Stimulated activated effector memory CD8-positive, alpha-beta T cell treated with anti-CD3 and anti-CD28 coated beads, Interleukin-12 subunit alpha, Interleukin-12 subunit beta, amount 100 ng/mL, for 72 hours (primary cell): ENCODE measurements around the gene WWC1.

Source experiments
- ATAC-seq: fragments of 150-1000 bp; cut with Tn5 transposase; 2 replicates; pipeline ENCODE4 v1.10.0; 2021
- DNase-seq, 2 donors: peaks; one replicate each; pipeline ENCODE4 v3.0.0; 2021 to 2022; ENCODE audit warnings: low spot score in 2 of 2
- H3K27ac Mint-ChIP-seq: one replicate; pipeline ENCODE4 v1.8.0; 2022; ENCODE audit warnings: mild to moderate bottlenecking, mixed read lengths
- H3K36me3 Mint-ChIP-seq: one replicate; pipeline ENCODE4 v1.8.0; 2022; ENCODE audit warnings: mild to moderate bottlenecking, mixed read lengths
- H3K4me1 Mint-ChIP-seq: one replicate; pipeline ENCODE4 v1.8.0; 2022; ENCODE audit warnings: mixed read lengths
- H3K4me3 Mint-ChIP-seq: one replicate; pipeline ENCODE4 v1.8.0; 2022; ENCODE audit warnings: mild to moderate bottlenecking, mixed read lengths
- H3K9me3 Mint-ChIP-seq: one replicate; pipeline ENCODE4 v1.8.0; 2022; ENCODE audit warnings: mixed read lengths

WWC1 gene

DNA sequence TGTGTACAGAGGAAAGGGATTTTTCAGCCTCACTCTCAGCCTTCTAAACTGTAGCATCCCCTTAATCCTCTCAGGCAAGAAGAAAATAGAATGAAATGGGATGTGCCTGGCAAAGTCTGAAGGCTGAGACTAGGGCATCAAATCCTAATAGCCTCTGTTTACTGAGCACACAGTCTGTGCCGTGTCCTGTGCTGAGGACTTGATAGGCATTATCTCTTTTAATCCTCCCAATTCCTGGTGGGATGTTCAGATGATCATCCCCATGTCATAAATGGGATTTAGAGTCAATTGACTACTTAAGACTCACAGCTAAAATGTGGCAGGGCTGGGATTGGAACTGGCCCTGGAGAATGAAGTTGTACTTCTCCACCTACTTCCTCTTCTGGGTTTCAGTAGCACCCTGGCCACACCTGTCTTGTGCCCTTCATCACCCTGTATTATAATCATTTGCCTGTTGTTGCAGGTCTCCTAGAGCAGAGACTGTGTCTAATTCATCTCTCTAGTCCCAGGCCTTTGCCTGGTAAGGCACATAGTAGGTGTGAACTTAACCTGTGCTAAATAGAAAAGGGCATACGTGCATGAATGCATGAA is 81.0 kb downstream of the WWC1 start:
- Mint-ChIP-seq H3K9me3 (no peaks in the 10 kb centered on the region), H3K4me1 (no peaks in the 10 kb centered on the region), H3K4me3 (no peak overlapping the region), H3K27ac (no peak overlapping the region), H3K36me3 (no peaks in the 10 kb centered on the region)
- DNase-seq (no peak), ATAC-seq (no peak)

DNA sequence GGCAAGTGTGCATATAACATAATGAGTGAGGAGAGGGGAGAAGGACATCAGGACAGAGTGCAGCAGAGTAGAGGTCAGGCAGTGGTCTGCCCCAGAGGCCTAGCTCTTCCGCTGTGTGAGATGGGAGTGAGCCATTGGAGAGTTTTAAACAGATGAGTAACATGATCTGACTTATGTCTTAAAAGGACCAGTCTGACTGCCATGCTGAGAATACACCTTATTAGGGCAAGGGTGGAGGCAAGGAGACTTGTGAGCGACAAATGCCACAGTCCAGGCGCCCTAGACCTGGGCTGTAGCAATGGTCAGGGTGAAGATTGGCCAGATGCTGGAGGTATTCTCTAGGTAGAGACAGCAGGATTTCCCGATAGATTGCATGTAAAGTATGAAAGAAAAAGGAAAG is 83.1 kb downstream of the WWC1 start:
- Mint-ChIP-seq H3K9me3 (no peaks in the 10 kb centered on the region), H3K36me3 (no peaks in the 10 kb centered on the region), H3K27ac (no peak overlapping the region), H3K4me1 (no peaks in the 10 kb centered on the region), H3K4me3 (no peak overlapping the region)
- ATAC-seq, result no peak
- DNase-seq, result no peak

DNA sequence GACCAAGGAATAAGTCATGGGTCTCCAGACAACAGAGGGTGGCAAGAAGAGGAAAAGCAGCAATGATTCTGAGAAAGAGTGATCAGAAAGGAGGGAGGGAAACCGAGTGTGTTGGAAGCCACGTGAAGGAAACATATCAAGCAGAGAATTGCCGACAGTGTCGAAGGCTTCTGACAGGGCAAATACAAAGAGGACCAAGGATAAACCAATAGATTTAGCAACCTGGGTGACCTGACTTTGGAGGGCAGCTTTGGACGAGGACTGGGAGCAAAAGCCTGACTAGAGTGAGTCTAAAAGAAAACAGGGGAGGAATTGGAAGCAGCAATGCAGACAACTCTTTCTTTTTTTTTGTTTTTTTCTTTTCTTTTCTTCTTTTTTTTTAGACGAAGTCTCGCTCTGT is 83.8 kb downstream of the WWC1 start:
- ATAC-seq, result no peak
- no peaks in the 10 kb centered on the region for H3K9me3 Mint-ChIP-seq
- no peak for DNase-seq
- no peak overlapping the region for H3K27ac Mint-ChIP-seq
- H3K36me3 Mint-ChIP-seq, result no peaks in the 10 kb centered on the region
- no peaks in the 10 kb centered on the region for H3K4me1 Mint-ChIP-seq
- H3K4me3 Mint-ChIP-seq, result no peak overlapping the region

DNA sequence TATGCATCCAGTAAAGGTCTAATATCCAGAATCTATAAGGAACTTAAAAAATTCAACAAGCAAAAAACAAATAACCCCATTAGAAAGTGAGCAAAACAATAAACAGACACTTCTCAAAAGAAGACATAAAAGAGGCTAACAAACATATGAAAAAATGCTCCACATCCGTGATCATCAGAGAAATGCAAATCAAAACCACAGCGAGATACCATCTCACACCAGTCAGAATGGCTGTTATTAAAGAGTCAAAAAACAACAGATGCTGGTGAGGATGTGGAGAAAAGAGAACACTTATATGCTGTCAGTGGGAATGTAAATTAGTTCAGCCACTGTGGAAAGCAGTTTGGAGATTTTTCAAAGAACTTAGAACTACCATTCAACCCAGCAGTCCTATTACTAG is 86.1 kb downstream of the WWC1 start:
- H3K9me3 Mint-ChIP-seq, result no peaks in the 10 kb centered on the region

DNA sequence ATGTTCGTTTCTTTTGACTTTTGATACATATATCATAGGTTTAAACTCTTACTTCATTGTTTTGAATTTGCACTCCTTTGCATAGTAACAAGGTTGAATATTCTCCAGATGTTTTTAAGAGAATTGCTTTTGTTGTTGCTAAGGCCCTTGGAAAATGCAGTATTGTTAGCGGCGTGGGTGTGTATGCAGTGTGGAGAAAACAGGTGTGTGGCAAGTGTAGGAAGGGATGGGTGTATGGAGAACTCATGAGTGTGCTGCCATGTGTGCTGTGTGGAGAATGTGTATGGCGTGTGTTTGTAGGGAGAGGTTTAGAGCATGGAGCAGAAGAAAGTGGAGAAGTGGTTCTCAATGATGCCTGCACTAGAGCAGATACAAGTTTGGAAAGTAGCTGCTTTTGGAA is 87.3 kb downstream of the WWC1 start:
- H3K36me3 Mint-ChIP-seq, result no peaks in the 10 kb centered on the region

More for the DNA sequence above, 86.1 kb downstream of the WWC1 start:
- Mint-ChIP-seq H3K36me3 (no peaks in the 10 kb centered on the region), H3K4me3 (no peak overlapping the region), H3K27ac (no peak overlapping the region), H3K4me1 (no peaks in the 10 kb centered on the region)
- ATAC-seq (no peak), DNase-seq (no peak)

DNA sequence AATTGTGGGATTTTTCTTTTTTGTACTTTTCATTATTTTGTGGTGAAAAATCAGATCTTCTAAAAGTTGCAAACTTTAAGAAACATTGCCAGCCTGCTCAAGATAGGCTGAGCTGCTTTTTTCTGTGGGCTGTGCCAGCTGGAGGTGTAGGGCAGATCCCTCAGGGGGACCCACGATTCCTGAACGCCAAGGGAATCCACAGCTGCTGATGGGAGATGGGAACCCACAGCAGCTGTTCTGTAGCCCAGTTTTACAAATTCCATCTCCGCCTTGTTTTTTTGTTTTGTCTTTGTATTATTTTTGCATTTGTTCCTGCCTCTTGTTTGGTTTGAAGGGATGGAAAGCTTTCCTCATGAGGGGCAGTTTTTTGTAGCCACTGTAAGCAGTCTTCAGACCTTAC is 91.0 kb downstream of the WWC1 start:
- no peak for ATAC-seq
- no peak overlapping the region for H3K27ac Mint-ChIP-seq
- H3K4me3 Mint-ChIP-seq, result no peak overlapping the region

More for the DNA sequence above, 87.3 kb downstream of the WWC1 start:
- no peak for ATAC-seq
- Mint-ChIP-seq H3K9me3 (no peaks in the 10 kb centered on the region), H3K4me3 (no peak overlapping the region), H3K27ac (no peak overlapping the region), H3K4me1 (no peaks in the 10 kb centered on the region)
- no peak for DNase-seq

DNA sequence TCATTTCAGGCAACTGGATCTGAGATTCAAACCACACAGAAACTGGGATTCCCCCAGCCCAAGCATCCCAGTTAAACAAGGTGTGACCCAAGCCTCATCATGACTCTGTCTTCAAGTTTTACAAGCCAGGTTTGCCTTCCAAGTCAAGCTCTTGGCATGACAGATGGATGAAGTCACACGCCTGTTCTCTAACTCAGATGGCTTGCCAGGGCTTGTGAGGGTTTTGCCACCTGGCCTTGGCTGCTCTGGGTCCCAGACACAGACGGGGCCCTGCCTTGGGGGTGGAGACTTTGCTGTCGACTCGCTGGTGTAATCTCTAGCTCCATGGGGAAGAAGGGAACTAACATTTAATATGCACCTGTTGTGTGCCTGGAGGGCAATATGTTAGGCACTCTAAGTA is 99.0 kb downstream of the WWC1 start:
- ATAC-seq (no peak), DNase-seq (no peak)
- peaks cover 12% of the 10 kb centered on the region for H3K9me3 Mint-ChIP-seq
- H3K36me3 Mint-ChIP-seq, result no peaks in the 10 kb centered on the region
- H3K27ac Mint-ChIP-seq, result no peak overlapping the region
- H3K4me1 Mint-ChIP-seq, result no peaks in the 10 kb centered on the region
- H3K4me3 Mint-ChIP-seq, result no peak overlapping the region

More for the DNA sequence above, 91.0 kb downstream of the WWC1 start:
- Mint-ChIP-seq H3K4me1 (no peaks in the 10 kb centered on the region), H3K9me3 (peaks cover 3% of the 10 kb centered on the region), H3K36me3 (no peaks in the 10 kb centered on the region)
- no peak for DNase-seq

DNA sequence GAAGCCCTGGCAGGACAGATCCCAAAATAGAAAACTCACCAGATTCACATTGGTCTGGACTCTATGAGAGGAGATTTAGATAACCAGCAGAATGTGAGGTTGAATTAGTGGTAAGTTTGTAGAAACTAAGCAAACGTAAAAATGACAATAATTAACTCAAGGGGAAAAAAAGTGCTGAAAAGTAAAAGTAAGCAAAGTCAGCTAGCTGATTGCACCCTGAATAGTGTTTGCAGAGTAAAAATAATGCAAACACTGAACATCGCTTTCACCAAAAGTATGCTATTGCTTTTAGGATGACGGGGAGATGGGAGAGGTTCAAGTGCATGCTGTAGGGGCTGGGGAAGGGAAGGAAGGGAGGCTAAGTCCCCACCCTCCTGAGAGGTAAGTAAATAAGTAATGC is 102.3 kb downstream of the WWC1 start:
- Mint-ChIP-seq H3K4me1 (no peaks in the 10 kb centered on the region), H3K27ac (no peak overlapping the region), H3K9me3 (peaks cover 12% of the 10 kb centered on the region), H3K36me3 (no peaks in the 10 kb centered on the region), H3K4me3 (no peak overlapping the region)
- ATAC-seq (no peak), DNase-seq (no peak)

DNA sequence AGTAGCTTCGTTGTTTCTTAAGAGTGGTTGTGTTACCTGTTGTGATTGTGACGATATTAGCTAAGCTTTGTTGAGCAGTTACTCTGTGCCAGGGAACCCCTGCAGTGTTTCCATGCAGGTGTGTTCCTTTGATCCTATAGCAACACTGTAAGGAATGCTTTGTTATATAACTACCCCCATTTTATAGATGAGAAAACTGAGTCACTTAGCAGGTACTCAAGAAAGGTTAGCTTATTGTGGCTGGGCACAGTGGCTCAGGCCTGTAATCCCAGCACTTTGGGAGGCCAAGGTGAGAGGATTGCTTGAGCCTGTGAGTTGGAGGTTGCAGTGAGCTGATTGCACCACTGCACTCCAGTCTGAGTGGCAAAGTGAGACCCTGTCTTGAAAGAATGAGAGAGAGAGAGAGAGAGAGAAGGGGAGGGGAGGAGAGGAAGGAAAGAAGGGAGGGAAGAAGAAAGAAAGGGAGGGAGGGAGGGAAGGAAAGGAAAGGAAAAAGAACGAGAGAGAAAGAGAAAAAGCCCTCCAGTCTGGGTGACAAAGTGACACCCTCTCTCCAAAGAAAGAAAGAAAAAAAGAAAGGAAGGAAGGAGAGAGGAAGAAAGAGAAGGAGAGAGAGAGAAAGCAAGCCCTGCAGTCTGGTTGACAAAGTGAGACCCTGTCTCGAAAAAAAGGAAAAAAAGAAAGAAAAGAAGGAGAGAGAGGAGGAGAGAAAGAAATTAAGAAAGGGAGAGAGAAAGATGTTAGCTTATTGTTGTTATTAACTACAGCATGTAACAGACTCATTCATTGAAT is 109.2 kb downstream of the WWC1 start:
- no peak for DNase-seq
- H3K4me3 Mint-ChIP-seq, result no peak overlapping the region
- no peaks in the 10 kb centered on the region for H3K36me3 Mint-ChIP-seq
- ATAC-seq, result no peak
- H3K9me3 Mint-ChIP-seq, result no peaks in the 10 kb centered on the region
- H3K27ac Mint-ChIP-seq, result no peak overlapping the region
- H3K4me1 Mint-ChIP-seq, result no peaks in the 10 kb centered on the region

DNA sequence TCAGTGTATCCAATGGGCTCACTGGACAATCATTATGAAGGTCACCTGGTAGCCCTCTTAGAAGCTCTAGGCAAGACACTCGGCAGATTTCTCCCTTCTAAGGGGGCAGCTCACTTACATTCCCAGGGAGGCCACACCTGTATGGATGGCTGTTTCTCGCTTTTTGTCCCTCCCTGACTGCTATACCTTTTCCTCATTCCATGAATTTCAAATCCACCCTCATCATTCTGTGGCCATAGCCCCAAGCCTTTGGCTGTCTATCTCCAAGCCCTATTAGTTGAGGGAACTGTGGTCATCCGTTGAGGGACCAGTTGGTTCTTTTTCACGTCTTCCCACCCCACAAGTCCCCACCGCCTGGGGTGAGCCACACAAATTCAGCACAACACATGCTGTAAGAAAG is 109.8 kb downstream of the WWC1 start:
- ATAC-seq (no peak), DNase-seq (no peak)
- Mint-ChIP-seq H3K36me3 (no peaks in the 10 kb centered on the region), H3K4me3 (no peak overlapping the region), H3K9me3 (no peaks in the 10 kb centered on the region), H3K4me1 (no peaks in the 10 kb centered on the region), H3K27ac (no peak overlapping the region)

DNA sequence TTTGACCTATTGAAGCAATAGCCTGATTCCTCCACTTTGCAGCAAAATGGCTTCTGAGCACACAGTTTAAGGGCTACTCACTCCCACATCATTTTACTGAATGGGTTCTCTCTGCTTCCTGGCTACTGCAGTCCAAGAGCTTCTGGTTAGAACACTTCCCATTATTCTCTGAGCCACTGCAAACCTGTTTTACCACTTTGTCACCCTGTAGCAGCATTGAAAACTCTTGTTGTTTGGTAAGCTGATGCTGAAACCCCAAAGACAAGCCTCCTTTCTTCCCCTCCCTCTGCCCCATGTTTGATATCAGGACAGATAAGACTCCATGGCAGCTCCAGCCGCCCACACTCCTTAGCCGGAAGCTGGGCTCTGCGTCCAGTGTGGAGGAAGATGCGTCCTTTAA is 110.4 kb downstream of the WWC1 start:
- Mint-ChIP-seq H3K36me3 (no peaks in the 10 kb centered on the region), H3K27ac (no peak overlapping the region), H3K4me3 (no peak overlapping the region), H3K9me3 (no peaks in the 10 kb centered on the region), H3K4me1 (no peaks in the 10 kb centered on the region)
- no peak for ATAC-seq
- no peak for DNase-seq

DNA sequence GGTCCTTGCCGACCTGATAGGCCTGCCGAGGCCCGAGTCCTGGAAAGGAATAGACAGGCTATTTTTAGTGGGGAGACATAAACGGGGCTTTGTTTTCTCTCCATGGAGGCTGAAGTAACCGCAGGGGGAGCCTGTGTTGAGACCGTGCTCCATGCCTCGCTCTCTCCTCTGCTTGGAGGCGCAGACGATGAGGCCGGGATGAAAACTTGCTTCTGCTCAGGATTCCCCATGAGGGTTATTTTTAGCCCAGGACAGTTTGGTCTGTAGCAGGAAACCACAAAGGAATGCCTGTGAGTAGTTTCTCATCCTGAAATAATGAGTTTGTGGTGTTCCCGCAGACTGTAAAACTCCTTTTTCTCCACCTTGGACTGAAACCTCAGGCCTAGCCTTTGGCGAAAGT is 112.9 kb downstream of the WWC1 start:
- no peak for DNase-seq

DNA sequence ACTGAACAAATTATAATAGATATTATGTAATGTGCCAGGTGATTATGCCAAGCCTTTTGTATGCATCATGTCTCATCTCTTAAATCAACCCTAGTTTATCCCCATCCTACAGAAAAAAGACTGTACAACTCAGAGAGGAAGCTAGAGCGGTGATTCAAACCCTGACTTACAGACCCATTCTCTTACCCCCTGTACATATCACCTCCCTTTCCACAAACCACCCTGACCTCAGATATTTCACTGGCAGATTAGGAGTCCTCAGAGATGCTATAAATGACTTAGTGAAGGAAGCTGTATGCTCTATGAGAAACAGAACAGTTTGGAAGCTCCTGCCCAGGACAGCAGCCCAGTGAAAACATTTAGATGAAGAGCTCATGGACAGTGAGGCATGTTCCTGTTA is 115.8 kb downstream of the WWC1 start:
- no peak overlapping the region for H3K4me3 Mint-ChIP-seq
- H3K9me3 Mint-ChIP-seq, result no peaks in the 10 kb centered on the region
- H3K27ac Mint-ChIP-seq, result no peak overlapping the region
- ATAC-seq (peak; percentile 81), DNase-seq (no peak)
- no peaks in the 10 kb centered on the region for H3K36me3 Mint-ChIP-seq
- H3K4me1 Mint-ChIP-seq, result peaks cover 21% of the 10 kb centered on the region

More for the DNA sequence above, 112.9 kb downstream of the WWC1 start:
- no peak overlapping the region for H3K27ac Mint-ChIP-seq
- H3K36me3 Mint-ChIP-seq, result no peaks in the 10 kb centered on the region
- no peak overlapping the region for H3K4me3 Mint-ChIP-seq
- no peak for ATAC-seq
- no peaks in the 10 kb centered on the region for H3K9me3 Mint-ChIP-seq
- H3K4me1 Mint-ChIP-seq, result peaks cover 12% of the 10 kb centered on the region

DNA sequence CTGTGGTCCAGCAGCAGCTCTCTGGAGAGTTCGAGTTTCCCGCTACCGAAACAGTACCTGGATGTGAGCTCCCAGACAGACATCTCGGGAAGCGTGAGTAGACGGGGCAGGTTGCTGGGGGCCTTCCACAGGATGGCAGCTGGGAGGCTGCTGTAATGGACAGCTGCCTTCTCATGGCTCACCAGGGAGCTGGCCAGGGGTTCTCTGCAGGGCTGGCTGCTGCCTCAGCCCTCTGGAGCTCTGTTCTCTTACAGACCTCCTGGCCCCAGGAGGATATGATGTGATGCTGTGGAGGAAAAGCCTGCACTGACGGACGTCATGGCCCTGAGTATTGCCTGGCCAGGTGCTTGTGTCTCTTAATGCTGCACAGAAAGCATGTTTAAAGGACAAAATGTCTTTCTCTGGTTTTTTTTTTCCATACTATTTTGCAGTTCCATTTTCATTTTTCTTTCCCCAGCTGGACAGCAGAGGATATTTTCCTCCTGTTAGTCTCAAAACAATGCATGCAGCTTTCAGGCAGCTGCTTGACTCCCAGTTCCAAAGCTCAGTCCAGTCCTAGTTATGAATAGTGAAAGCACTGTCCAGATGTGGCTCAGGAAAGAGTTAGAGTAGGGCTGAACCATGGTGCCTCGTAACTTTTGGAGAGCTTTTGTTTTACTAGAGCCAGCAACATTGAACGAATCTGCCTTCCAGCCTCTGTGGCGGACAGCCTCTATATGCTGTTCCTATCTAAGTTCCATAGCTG is 117.3 kb downstream of the WWC1 start:
- Mint-ChIP-seq H3K4me3 (no peak overlapping the region), H3K36me3 (no peaks in the 10 kb centered on the region), H3K9me3 (no peaks in the 10 kb centered on the region), H3K27ac (no peak overlapping the region), H3K4me1 (peaks cover 21% of the 10 kb centered on the region)
- no peak for ATAC-seq
- no peak for DNase-seq

DNA sequence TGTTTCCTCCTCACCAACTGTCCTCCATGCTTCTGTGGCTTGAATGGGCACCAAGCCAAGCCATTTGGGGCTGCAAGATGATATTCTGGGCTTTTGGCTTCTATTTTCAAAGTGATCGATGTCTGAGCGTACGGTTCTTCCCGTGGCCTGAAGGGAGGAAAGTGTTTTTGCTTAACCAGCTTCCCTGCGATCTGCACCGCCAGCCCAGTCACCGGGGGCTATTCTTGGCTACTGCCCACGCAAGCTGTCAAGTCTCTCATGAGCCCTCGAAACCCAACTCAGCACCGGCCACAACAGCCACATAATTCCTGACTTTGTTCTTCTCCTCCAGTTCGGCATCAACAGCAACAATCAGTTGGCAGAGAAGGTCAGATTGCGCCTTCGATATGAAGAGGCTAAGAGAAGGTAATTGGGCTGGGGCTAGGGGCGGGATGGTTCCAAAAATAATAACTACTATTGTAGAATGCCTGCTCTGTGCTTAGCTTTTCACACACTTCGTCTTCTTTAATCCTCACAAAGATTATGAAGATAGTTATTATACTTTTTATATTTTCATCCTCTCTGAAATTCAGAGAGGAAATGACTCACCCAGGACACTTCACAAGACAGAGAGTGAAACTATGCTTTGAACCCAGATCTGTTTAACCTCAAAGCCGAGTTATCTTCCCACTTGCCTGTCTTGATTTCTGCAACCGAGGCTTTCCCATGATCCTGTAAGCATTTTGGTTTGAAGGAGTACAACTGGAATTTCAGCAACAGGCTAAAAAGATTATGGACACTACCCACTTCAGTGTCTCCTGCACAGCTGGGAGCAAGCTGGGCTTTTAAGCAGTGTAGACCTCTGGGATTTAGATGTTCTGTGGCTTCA is 118.4 kb downstream of the WWC1 start:
- ATAC-seq (peak; percentile 76), DNase-seq (peak in 1 of 2 donors; percentile 55)
- Mint-ChIP-seq H3K4me1 (peaks cover 21% of the 10 kb centered on the region), H3K9me3 (no peaks in the 10 kb centered on the region), H3K36me3 (no peaks in the 10 kb centered on the region), H3K4me3 (peak overlapping the region; percentile 61), H3K27ac (peak overlapping the region; percentile 40)
